HG02610 (cell line): ENCODE measurements around the gene MIB1.
"Not testable (repeated sequence)": the region's sequence is repeated elsewhere in the genome, so short reads cannot be mapped to it uniquely, and the experiment has no call there.

Experiments
- ATAC-seq: cut with Tn5 transposase; IDR thresholded peaks from one replicate; pipeline ENCODE4 v1.9.1; 2021; ENCODE audit warnings: mild to moderate bottlenecking, moderate library complexity; ENCODE audit not compliant: unreplicated experiment

Gene MIB1

GRCh38 chr18:21740538-21741311 is at the start of gene MIB1:
Gene MIB1 (plus strand): TSS chr18:21740792. CDS start chr18:21741584, 792 bp downstream.
- peak; percentile 98 for ATAC-seq

- no peak for ATAC-seq
These were observed 47.3 kb upstream of the MIB1 start for GRCh38 chr18:21693322-21693721.

- no peak for ATAC-seq
These were observed 40.0 kb upstream of the MIB1 start for GRCh38 chr18:21700528-21701075.

GRCh38 chr18:21701621-21702020 is 39.0 kb upstream of the MIB1 start:
- no peak for ATAC-seq

- no peak for ATAC-seq
These were observed 38.0 kb upstream of the MIB1 start for GRCh38 chr18:21702602-21703001.

- no peak for ATAC-seq
These were observed 37.3 kb upstream of the MIB1 start for GRCh38 chr18:21703241-21703820.

- ATAC-seq = peak; percentile 93
These were observed 35.8 kb upstream of the MIB1 start, which contains the start of gene ABHD3 for GRCh38 chr18:21704603-21705364. Gene ABHD3 (minus strand): TSS chr18:21704774. CDS start chr18:21704665, 109 bp downstream.

GRCh38 chr18:21706386-21706865 is 34.2 kb upstream of the MIB1 start:
- no peak for ATAC-seq

- not testable (repeated sequence) for ATAC-seq
These were observed 33.5 kb upstream of the MIB1 start for GRCh38 chr18:21707130-21707529.

- peak; percentile 88 for ATAC-seq
These were observed 26.1 kb upstream of the MIB1 start for GRCh38 chr18:21714474-21714873.

GRCh38 chr18:21722687-21723086 is 17.9 kb upstream of the MIB1 start:
- ATAC-seq = no peak

GRCh38 chr18:21725201-21725600 is 15.4 kb upstream of the MIB1 start:
- no peak for ATAC-seq

GRCh38 chr18:21727702-21728101 is 12.9 kb upstream of the MIB1 start:
- ATAC-seq = no peak

GRCh38 chr18:21733011-21733410 is 7.6 kb upstream of the MIB1 start:
- no peak for ATAC-seq

- no peak for ATAC-seq
These were observed 5.1 kb upstream of the MIB1 start for GRCh38 chr18:21735452-21736015.

- not testable (repeated sequence) for ATAC-seq
These were observed 3.7 kb upstream of the MIB1 start for GRCh38 chr18:21736926-21737325.

GRCh38 chr18:21739604-21740537 is 721 bp upstream of the MIB1 start:
- ATAC-seq = peak; percentile 9

GRCh38 chr18:21741312-21741561 is 645 bp downstream of the MIB1 start:
- ATAC-seq = no peak

GRCh38 chr18:21741562-21742314 is 1.1 kb downstream of the MIB1 start:
- peak; percentile 17 for ATAC-seq
